Neural progenitor cell (in vitro differentiated cells): ENCODE data around the gene ADCY4. TPM values are rescaled to one million over a fixed set of nuclear protein-coding genes. Genes with fewer than 3 reads are reported as not detected.

ENCODE experiments used
- DNase-seq: peaks from one replicate; pipeline ENCODE4 v3.0.0-alpha.2; 2016; ENCODE audit warnings: low spot score
- H2AFZ ChIP-seq: fragments of 200-600 bp; sonication (generic); replicated peaks from 2 replicates; pipeline ENCODE4 v1.6.1; 2016; ENCODE audit warnings: antibody characterized with exemption
- H3F3A ChIP-seq: fragments of 200-600 bp; sonication (generic); 2 replicates; pipeline ENCODE4 v1.6.1; 2016; ENCODE audit warnings: antibody characterized with exemption, low read depth
- H3K27ac ChIP-seq: fragments of 200-600 bp; sonication (generic); 2 replicates; pipeline ENCODE4 v1.5.1; 2016; ENCODE audit warnings: mild to moderate bottlenecking
- H3K27me3 ChIP-seq: fragments of 200-600 bp; sonication (generic); 2 replicates; pipeline ENCODE4 v1.6.1; 2016; ENCODE audit warnings: mild to moderate bottlenecking, moderate library complexity
- H3K36me3 ChIP-seq: fragments of 200-600 bp; sonication (generic); 2 replicates; pipeline ENCODE4 v1.5.1; 2016
- H3K4me1 ChIP-seq: fragments of 200-600 bp; sonication (generic); 2 replicates; pipeline ENCODE4 v1.6.1; 2016; ENCODE audit warnings: mixed run types
- H3K4me2 ChIP-seq: fragments of 200-600 bp; sonication (generic); 2 replicates; pipeline ENCODE4 v1.6.1; 2016
- H3K4me3 ChIP-seq: fragments of 200-600 bp; sonication (generic); 2 replicates; pipeline ENCODE4 v1.5.1; 2016
- H3K79me2 ChIP-seq: fragments of 200-600 bp; sonication (generic); 2 replicates; pipeline ENCODE4 v1.6.1; 2016; ENCODE audit warnings: low read depth
- H3K9ac ChIP-seq: fragments of 200-600 bp; sonication (generic); 2 replicates; pipeline ENCODE4 v1.6.1; 2016
- H3K9me3 ChIP-seq: fragments of 200-600 bp; sonication (generic); 2 replicates; pipeline ENCODE4 v1.5.1; 2016; ENCODE audit warnings: low read depth
- H4K20me1 ChIP-seq: fragments of 200-600 bp; sonication (generic); 2 replicates; pipeline ENCODE4 v1.6.1; 2016; ENCODE audit warnings: low read depth
- H3K27ac Mint-ChIP-seq: 3 replicates; pipeline ENCODE4 v1.8.0; 2021; ENCODE audit warnings: mixed read lengths
- H3K27me3 Mint-ChIP-seq: 2 replicates; pipeline ENCODE4 v1.8.0; 2022; ENCODE audit warnings: low read depth, mild to moderate bottlenecking, inconsistent platforms, moderate library complexity, mixed read lengths; ENCODE audit not compliant: insufficient read depth
- H3K36me3 Mint-ChIP-seq: 3 replicates; pipeline ENCODE4 v1.8.0; 2021; ENCODE audit warnings: mixed read lengths
- H3K4me1 Mint-ChIP-seq: 3 replicates; pipeline ENCODE4 v1.8.0; 2021; ENCODE audit warnings: mixed read lengths
- H3K4me3 Mint-ChIP-seq: 3 replicates; pipeline ENCODE4 v1.8.0; 2021; ENCODE audit warnings: mild to moderate bottlenecking, moderate library complexity, mixed read lengths
- H3K9me3 Mint-ChIP-seq: 3 replicates; pipeline ENCODE4 v1.8.0; 2020; ENCODE audit warnings: mixed read lengths
- CTCF ChIP-seq: fragments of 200-600 bp; sonication (generic); IDR thresholded peaks from 2 replicates; pipeline ENCODE4 v1.5.1; 2017; ENCODE audit warnings: antibody characterized with exemption, mild to moderate bottlenecking
- EZH2 ChIP-seq: fragments of 200-600 bp; sonication (generic); IDR thresholded peaks from 2 replicates; pipeline ENCODE4 v1.6.1; 2017; ENCODE audit warnings: antibody characterized with exemption, mild to moderate bottlenecking, moderate library complexity
- EZH2phosphoT487 ChIP-seq: fragments of 200-600 bp; sonication (generic); IDR thresholded peaks from 2 replicates; pipeline ENCODE4 v1.6.1; 2017; ENCODE audit warnings: antibody characterized with exemption
- total RNA-seq: library from RNA; depleted of rRNA; stranded (reverse); fragments of >200 nt; gene quantifications from 2 replicates; pipeline ENCODE4 v1.2.3, GENCODE V29; 2015; ENCODE audit warnings: low replicate concordance

ADCY4 gene
- total RNA-seq, 1 donor from 2014 or later: not detected

DNA sequence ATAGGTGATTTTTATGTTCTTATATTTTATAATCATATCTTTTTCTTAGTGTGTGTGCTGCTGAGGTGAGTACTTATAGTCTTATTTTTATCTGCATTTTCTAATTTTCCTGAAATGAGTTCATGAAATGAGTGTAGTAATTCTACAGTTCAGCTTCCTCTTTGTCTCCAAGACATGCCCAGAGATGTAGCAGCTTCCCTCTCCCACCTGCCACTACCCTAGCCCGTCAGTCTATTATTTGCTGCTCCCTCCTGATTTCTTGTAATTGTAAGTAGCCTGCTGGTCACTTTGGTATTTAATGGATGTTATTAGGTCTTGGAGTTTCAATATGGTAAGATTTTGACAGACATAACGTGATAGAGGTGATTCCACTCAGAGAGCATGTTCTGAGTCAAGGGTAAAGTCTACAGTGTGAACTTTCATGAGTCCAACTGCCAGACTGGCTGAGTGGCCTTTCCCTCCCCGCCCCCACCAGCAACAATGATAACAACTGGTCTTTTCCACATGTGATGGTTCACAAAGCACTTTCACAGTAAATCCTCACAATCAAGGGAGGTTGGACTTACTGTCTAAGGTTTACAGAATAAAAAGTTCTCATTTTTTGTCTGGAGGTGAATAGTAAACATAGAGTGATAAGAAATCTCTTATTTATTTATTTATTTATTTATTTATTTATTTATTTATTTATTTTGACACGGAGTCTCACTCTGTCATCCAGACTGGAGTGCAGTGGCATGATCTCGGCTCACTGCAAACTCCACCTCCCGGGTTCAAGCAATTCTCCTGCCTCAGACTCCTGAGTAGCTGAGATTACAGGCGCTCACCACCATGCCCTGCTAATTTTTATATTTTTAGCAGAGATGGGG lies 9.2 kb upstream of the ADCY4 start:
- H3F3A ChIP-seq: no peaks in the 10 kb centered on the region
- Mint-ChIP-seq H3K36me3 (no peaks in the 10 kb centered on the region), H3K4me1 (no peaks in the 10 kb centered on the region), H3K27me3 (peaks cover 43% of the 10 kb centered on the region), H3K27ac (no peak overlapping the region), H3K9me3 (peaks cover 2% of the 10 kb centered on the region), H3K4me3 (no peak overlapping the region)
- H3K4me2 ChIP-seq: no peak overlapping the region
- no peaks in the 10 kb centered on the region for H3K9me3 ChIP-seq
- H3K4me1 ChIP-seq: peaks cover 8% of the 10 kb centered on the region
- no peak overlapping the region for H2AFZ ChIP-seq
- H3K36me3 ChIP-seq: no peaks in the 10 kb centered on the region
- TF ChIP-seq EZH2phosphoT487: no peak
- no peak for TF ChIP-seq CTCF
- no peak for TF ChIP-seq EZH2
- no peaks in the 10 kb centered on the region for H3K79me2 ChIP-seq
- no peak for DNase-seq
- H3K4me3 ChIP-seq: no peak overlapping the region
- no peaks in the 10 kb centered on the region for H4K20me1 ChIP-seq
- no peak overlapping the region for H3K27ac ChIP-seq
- H3K27me3 ChIP-seq: peaks cover 92% of the 10 kb centered on the region
- H3K9ac ChIP-seq: no peak overlapping the region

DNA sequence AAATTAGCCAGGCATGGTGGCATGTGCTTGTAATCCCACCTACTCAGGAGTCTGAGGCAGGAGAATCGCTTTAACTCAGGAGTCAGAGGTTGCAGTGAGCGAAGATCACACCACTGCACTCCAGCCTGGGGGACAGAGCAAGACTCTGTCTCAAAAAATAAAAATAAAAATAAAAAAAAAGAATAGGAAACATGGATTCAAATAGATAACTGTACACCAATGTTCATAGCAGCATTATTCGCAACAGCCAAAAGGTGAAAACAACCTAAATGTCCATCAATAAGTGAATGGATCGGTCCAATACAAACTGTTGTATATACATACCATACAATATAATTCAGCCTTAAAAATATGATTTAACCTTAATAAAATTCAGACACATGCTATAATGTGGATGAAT lies 8.0 kb upstream of the ADCY4 start:
- H3K36me3 Mint-ChIP-seq: no peaks in the 10 kb centered on the region
- Histone ChIP-seq H2AFZ (no peak overlapping the region), H4K20me1 (peaks cover 3% of the 10 kb centered on the region), H3K4me1 (peaks cover 8% of the 10 kb centered on the region), H3K9me3 (no peaks in the 10 kb centered on the region), H3K4me3 (no peak overlapping the region), H3K79me2 (no peaks in the 10 kb centered on the region), H3K9ac (no peak overlapping the region), H3K4me2 (no peak overlapping the region), H3K36me3 (no peaks in the 10 kb centered on the region), H3F3A (no peaks in the 10 kb centered on the region), H3K27me3 (peaks cover 92% of the 10 kb centered on the region), H3K27ac (no peak overlapping the region)
- TF ChIP-seq EZH2phosphoT487: no peak
- TF ChIP-seq EZH2: no peak
- no peak for TF ChIP-seq CTCF
- peaks cover 51% of the 10 kb centered on the region for H3K27me3 Mint-ChIP-seq
- no peak for DNase-seq
- H3K27ac Mint-ChIP-seq: no peak overlapping the region
- no peaks in the 10 kb centered on the region for H3K4me1 Mint-ChIP-seq
- H3K9me3 Mint-ChIP-seq: peaks cover 2% of the 10 kb centered on the region
- H3K4me3 Mint-ChIP-seq: no peak overlapping the region

DNA sequence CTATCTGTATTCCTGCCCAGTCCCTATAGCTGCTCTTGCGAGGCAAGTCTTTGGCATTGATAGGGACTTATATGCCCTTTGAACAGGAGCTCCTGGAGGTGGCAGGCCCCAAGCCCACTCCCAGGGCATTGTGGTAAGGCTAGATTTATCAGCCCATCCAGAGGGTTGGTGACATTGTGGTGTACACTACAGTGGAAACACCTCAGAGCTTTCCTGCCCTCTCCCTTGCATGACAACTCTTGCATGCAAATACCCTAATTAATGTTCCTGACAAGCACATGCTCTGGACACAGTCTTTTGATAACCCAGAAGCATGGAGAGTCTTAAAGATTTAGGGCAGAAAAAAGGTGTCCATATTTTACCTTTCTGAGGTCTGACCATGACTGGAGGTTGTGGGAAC lies 5.7 kb upstream of the ADCY4 start:
- H3K9ac ChIP-seq: no peak overlapping the region
- H3K36me3 ChIP-seq: no peaks in the 10 kb centered on the region
- no peak overlapping the region for H3K4me3 ChIP-seq
- DNase-seq: no peak
- peaks cover 100% of the 10 kb centered on the region for H3K27me3 ChIP-seq
- Mint-ChIP-seq H3K36me3 (no peaks in the 10 kb centered on the region), H3K9me3 (peaks cover 6% of the 10 kb centered on the region), H3K4me1 (no peaks in the 10 kb centered on the region), H3K27ac (no peak overlapping the region), H3K4me3 (no peak overlapping the region), H3K27me3 (peaks cover 67% of the 10 kb centered on the region)
- no peak overlapping the region for H3K4me2 ChIP-seq
- H3K9me3 ChIP-seq: no peaks in the 10 kb centered on the region
- H4K20me1 ChIP-seq: peaks cover 5% of the 10 kb centered on the region
- H3K4me1 ChIP-seq: peaks cover 8% of the 10 kb centered on the region
- H2AFZ ChIP-seq: no peak overlapping the region
- no peaks in the 10 kb centered on the region for H3K79me2 ChIP-seq
- no peak overlapping the region for H3K27ac ChIP-seq
- no peaks in the 10 kb centered on the region for H3F3A ChIP-seq
- no peak for TF ChIP-seq CTCF
- no peak for TF ChIP-seq EZH2
- TF ChIP-seq EZH2phosphoT487: no peak
